Posterior vena cava (tissue), 2 donors: Measurements from ENCODE around the gene MED26. TPM values are rescaled to one million over a fixed set of nuclear protein-coding genes. Genes with fewer than 3 reads are reported as not detected.

Experiments
- DNase-seq: peaks from one replicate; pipeline ENCODE4 v3.0.0-alpha.2; 2020; ENCODE audit warnings: low spot score
- intact Hi-C, 2 donors: fragments of 100-400 bp; cut with DNase I; formaldehyde crosslinking; loops; one replicate each; pipeline versions ENCODE4 v1.14.1 to v1.14.2; 2022 to 2023
- total RNA-seq, 2 donors: library from RNA; stranded (reverse); fragmentation: NEBNext Ultra II Directional; extraction: Animal tissue kit (Norgen Biotek cat#: 25700); gene quantifications; one replicate each; pipeline ENCODE4 v1.2.1, GENCODE V29; 2021
- donor health status: DM: yes; HTN: yes; CAD: no.
- donor health status: DM: yes; HTN: yes; CAD: no.

MED26 gene
- total RNA-seq, 2 donors from 2014 or later: 5.9 to 6.1 TPM

DNA sequence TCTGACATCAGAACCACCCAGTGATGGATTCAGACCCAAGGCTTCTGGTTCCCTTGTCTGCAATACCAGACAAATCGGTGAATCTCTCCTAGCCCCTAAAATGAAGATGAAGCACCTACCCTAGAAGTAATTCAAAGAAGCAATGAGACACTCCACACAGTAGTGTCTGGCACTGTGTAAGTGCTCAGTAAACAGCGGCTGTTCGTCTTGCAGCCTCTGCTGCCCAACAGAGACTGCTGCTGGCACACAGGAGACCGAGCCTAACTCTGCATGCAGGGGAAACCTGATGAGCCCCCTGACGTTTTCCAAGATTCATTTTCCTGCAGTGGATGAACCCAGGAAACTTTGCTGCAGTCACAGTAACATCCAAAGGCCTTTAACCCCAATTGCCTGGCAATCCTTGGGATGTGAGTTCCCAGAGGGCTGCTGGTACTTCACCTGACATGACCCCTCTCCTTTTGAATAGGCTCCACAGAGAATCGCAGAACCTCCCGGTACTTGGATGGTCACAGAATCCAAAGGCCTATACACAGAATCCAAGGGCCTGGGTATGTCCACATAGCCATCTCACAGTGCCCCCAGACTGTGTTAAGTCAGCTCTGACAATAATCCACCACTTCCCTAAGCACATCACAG lies 6.7 kb downstream of the MED26 start:
- intact Hi-C loops: loop anchor here (10.0 kb wide), 1 partner anchor 46 kb away; the partner anchor contains the start of gene SLC35E1 (in 2 of the 2)
- no peak for DNase-seq

DNA sequence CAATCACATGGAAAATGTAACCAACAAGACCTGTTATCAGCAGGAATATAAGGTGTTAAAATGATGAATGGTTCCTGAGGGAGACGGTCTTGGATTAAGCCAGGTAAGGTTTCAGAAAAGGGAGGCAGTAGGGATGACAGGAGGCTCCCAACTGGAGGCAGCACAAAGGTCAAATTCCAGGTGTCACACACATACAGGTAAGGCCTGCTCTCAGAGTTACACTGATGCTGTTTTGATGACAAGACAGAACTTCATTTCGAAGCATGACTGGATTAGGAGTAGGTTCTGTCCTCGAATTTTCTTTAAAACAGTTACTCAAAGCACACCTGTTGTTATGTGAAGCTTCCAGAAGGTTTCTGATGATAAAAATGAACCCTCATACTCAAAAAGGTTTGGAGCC lies 7.4 kb downstream of the MED26 start:
- intact Hi-C loops: loop anchor here (10.0 kb wide), 1 partner anchor 46 kb away; the partner anchor contains the start of gene SLC35E1 (in 2 of the 2)

DNA sequence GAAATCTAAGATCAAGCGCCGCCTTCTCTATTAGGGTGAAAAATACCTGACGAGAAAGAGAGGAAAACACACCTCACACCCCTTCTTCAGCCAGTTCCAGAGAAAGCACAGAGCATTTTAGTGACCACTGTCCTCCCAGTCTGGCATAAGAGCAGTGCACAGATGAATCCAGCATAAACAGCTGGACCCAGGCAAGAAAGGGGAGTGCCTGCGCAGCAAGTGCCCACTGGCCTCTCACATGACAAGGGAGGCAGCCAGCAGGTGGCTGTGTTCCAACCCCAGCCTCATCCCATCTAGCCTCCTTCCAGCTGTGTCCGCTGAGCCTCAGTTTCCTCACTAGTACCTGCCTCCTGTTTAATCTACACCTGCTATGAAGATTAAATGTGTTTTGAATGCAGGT lies 8.0 kb downstream of the MED26 start:
- intact Hi-C loops: loop anchor here (10.0 kb wide), 1 partner anchor 45 kb away; the partner anchor contains the start of gene SLC35E1 (in 2 of the 2)
- DNase-seq: no peak

More for the DNA sequence above, 7.4 kb downstream of the MED26 start:
- DNase-seq: no peak

GRCh38 chr19:16619457-16619856 lies 8.5 kb downstream of the MED26 start:
- intact Hi-C loops: no loop called here
- no peak for DNase-seq

GRCh38 chr19:16618248-16618647 lies 9.8 kb downstream of the MED26 start:
- DNase-seq: no peak
- intact Hi-C loops: no loop called here

GRCh38 chr19:16615808-16616207 lies 12.2 kb downstream of the MED26 start:
- intact Hi-C loops: no loop called here

DNA sequence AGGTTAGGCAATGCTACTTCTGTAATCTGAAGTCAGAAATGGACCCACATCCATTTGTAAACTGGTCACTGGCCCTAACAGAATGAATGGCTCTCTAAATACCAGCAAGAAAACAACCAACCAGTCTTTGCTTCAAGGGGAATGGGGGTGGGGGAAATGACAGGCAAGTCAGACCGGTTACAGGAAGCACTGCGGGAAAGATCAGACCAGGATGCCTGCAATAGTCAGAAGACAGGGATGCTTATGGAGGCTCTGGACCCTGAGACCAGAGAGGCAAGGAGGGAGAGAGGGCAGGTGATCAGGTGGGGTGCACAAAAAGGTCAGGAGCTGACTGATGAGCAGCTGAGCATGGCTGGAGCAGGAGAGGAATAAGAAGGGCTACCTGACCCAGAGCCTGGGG lies 13.1 kb downstream of the MED26 start:
- DNase-seq: no peak
- intact Hi-C loops: no loop called here

More at GRCh38 chr19:16615808-16616207, 12.2 kb downstream of the MED26 start:
- DNase-seq: no peak

DNA sequence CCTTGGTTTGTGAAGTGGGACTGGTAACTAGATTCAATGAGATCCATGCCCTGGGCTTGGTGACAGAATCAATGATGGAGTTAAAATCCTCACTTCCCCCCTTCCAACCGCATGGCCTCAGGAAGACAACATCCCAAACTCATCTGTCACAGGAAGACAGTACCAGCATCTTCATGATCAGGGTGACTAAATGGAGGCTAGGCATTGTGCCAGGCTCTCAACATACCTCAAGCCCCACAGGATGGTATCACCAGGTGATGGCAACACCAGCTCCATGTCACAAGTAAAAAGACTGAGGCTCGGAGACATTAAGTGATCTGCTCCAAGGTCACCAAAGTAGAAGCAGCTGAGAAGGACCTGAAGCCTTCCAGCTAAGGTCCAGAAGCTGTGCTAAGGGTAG lies 14.2 kb downstream of the MED26 start:
- intact Hi-C loops: no loop called here
- no peak for DNase-seq

DNA sequence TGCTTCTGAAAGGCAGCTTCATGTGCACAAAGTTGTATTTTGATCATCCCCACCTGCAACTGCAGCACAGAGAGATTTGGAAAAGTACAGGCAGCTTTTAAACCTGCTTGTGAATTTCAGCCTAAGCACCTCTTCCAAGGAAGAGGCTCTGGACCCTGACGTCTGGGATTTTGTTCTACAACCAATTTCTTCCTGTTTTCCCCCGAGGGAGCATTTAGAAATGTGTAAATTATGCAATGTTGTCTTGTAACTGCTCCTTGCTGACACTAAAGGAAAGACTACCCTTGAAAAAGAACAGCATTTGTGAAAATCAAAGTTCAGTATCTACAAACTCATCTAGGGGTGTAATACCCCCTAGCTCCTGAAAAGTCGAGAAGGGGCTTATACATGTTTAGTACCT lies 15.4 kb downstream of the MED26 start:
- no peak for DNase-seq
- intact Hi-C loops: no loop called here

- intact Hi-C loops: no loop called here
These were observed 16.9 kb downstream of the MED26 start for GRCh38 chr19:16611121-16611520.

GRCh38 chr19:16609511-16610200 lies 18.3 kb downstream of the MED26 start:
- DNase-seq: no peak
- intact Hi-C loops: no loop called here

More at GRCh38 chr19:16611121-16611520, 16.9 kb downstream of the MED26 start:
- DNase-seq: no peak

DNA sequence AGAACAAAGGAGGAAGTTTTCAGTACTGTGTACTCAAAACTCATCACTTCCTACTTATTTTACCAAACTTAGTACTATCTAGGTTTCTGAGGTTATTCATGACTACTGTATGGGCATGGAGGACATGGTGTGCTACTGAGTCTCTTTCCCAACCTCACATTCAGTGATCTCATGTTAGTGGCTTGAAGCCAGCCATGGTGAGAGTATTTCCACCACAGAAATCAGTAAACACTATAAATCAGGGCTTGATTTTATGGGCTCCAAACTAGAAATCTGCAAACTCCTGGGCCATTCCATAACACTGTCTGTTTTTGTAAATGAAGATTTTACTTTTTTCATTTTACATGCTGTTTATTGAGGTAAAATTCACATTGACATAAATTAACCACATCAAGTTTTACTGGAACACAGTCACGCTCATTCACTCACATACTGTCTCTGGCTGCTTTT lies 19.7 kb downstream of the MED26 start:
- intact Hi-C loops: no loop called here
- DNase-seq: no peak

DNA sequence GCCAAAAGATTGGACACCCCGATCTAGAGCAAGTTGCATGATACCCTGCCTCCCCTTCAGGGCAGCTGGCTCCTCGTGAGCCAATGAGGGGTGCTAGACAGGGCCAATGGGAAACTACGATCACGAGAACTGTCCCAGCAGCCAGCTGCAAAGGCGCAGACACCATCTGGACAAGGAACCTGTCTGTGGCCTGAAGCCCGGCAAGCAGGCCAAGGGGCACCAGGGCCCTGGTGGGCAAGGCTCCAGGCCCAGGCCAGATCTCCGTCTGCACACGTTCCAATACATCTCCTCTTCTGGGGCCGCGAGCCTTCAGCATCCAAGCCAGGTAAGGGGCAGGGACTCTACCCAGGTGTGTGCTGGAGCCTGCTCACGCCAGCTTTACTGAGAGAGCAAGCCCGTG lies 20.2 kb downstream of the MED26 start:
- intact Hi-C loops: no loop called here
- DNase-seq: no peak

- intact Hi-C loops: no loop called here
- DNase-seq: no peak
These were observed 22.4 kb downstream of the MED26 start for GRCh38 chr19:16605553-16605994.

DNA sequence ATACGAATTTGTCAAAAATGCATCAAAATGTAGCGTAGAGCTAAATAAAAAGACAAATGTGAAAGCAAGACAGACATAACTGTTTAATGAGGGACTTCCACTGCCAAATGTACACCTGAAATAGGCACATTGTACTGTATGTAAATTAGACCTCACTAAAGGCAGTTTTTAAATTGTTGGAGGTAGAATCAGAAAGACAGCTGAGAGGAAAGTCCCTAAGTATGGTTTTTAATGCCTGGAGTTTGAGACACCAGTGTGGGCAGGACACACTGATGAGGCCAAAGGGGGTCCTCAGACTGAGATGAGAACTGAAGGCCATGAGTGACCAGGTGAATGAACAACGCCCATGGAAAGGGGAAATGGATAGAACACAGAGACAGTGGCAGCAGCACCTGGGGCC lies 22.9 kb downstream of the MED26 start:
- intact Hi-C loops: no loop called here
- DNase-seq: no peak

DNA sequence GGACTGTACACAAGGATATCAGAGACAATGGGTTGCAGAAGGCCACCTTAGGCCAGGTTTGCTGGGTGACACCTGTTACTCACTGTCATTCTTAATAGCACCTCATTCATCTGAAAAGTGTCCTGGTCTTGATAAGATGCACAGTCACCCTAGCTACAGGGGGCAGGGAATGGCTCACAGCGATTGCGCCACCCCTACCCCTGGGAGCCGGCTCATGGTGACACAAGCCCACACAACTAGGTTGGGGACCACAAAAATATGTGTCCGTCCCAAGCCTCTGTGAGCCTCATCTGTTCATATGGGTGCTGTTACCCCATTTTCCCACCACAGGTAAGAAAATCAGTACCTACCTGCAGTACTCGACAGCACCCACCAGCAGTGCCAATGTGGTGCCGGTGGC lies 23.4 kb downstream of the MED26 start:
- DNase-seq: no peak
- intact Hi-C loops: no loop called here

- DNase-seq: no peak
- intact Hi-C loops: no loop called here
These were observed 24.9 kb downstream of the MED26 start for GRCh38 chr19:16603090-16603489.

DNA sequence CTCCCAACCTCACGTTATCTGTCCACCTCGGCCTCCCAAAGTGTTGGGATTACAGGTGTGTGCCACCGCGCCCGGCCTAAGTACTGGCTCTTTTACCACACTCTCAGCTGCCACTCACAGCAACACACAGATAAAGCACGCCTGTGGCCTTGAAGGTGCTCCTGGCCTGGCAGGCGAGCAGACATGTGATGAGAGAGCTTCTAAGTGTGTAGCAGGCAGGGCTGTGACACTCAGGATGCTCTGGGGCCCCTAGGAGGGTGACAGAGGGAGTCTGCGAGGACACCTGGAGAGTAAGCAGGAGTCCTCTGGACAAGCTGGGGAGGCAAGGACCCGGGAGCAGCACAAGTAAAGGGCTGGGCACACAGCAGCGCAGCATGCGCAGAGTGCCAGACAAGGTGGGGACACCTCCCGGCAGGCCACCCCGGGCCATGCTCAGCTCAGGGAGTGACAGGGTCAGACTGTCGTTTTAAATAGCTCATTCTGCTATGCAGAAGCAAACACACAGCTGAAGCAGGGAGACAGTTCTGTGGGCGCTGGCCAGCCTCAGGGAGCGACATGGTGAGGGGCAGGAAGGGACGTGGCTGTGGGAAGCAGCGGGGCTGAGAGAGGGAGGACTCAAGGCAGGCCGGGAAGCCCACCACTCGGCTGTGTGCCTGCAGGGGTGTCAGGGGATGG lies 26.5 kb downstream of the MED26 start:
- intact Hi-C loops: no loop called here
- DNase-seq: no peak

- DNase-seq: no peak
- intact Hi-C loops: no loop called here
These were observed 27.2 kb downstream of the MED26 start for GRCh38 chr19:16600824-16601223.

- intact Hi-C loops: no loop called here
- DNase-seq: no peak
These were observed 28.2 kb downstream of the MED26 start for GRCh38 chr19:16599655-16600346.
